Testis (tissue), 5 donors: Measurements from ENCODE around the gene DNASE1L1. TPM values are rescaled to one million over a fixed set of nuclear protein-coding genes. Genes with fewer than 3 reads are reported as not detected.

ENCODE experiments used
- DNase-seq: peaks from one replicate; pipeline ENCODE4 v3.0.0-alpha.2; 2019
- H3K27ac ChIP-seq, 2 donors: fragments of 200-600 bp; sonication (generic); one replicate each; pipeline ENCODE4 v1.5.1; 2019
- H3K27me3 ChIP-seq: fragments of 200-600 bp; sonication (generic); one replicate; pipeline ENCODE4 v1.5.1; 2019
- H3K36me3 ChIP-seq: fragments of 200-600 bp; sonication (generic); one replicate; pipeline ENCODE4 v1.5.1; 2017; ENCODE audit warnings: low read depth; ENCODE audit errors: missing control alignments
- H3K4me1 ChIP-seq: fragments of 200-600 bp; sonication (generic); one replicate; pipeline ENCODE4 v1.5.1; 2019
- H3K4me3 ChIP-seq, 2 donors: fragments of 200-600 bp; sonication (generic); one replicate each; pipeline ENCODE4 v1.5.1; 2017 to 2019
- H3K9me3 ChIP-seq: fragments of 200-600 bp; sonication (generic); one replicate; pipeline ENCODE4 v1.5.1; 2017
- CTCF ChIP-seq, 3 experiments: fragments of 450-650 bp in 2 of 3; fragments of 200-600 bp in 1 of 3; sonication (generic) in 1 of 3; IDR thresholded peaks; one replicate each; pipeline ENCODE4 v1.5.1; 2016 to 2019; ENCODE audit warnings: antibody characterized with exemption in 3 of 3, mild to moderate bottlenecking in 2 of 3, moderate library complexity in 1 of 3
- POLR2A ChIP-seq: fragments of 450-650 bp; IDR thresholded peaks from one replicate; pipeline ENCODE4 v1.6.1; 2017; ENCODE audit warnings: antibody characterized with exemption, mild to moderate bottlenecking, moderate library complexity
- WGBS, 2 donors: methylation state at CpG; one replicate each; pipeline ENCODE4 v1.1.5; 2018; 5-methylcytosine and 5-hydroxymethylcytosine counted together
- intact Hi-C: fragments of 100-400 bp; cut with DNase I; formaldehyde crosslinking; loops from one replicate; pipeline ENCODE4 v1.15.1; 2023; ENCODE audit warnings: low total_unique reads
- long read RNA-seq, 2 donors: transcript quantifications; one replicate each; lab custom pipeline, GENCODE V29; 2026
- polyA plus RNA-seq: library from polyadenylated mRNA; stranded (reverse); fragments of 350-450 nt; fragmentation: Illumina TruSeq; extraction: RNeasy Lipid Tissue Mini Kit (QIAGEN cat#74804); gene quantifications from one replicate; pipeline ENCODE4 v1.2.3, GENCODE V29; 2014; ENCODE audit warnings: low read depth, low replicate concordance; ENCODE audit not compliant: insufficient read depth
- total RNA-seq, 2 donors: library from RNA; depleted of rRNA; stranded (reverse); fragments of >200 nt; gene quantifications; one replicate each; pipeline ENCODE4 v1.2.3, GENCODE V29; 2016

DNASE1L1 gene
- total RNA-seq (10 to 100 TPM; 36.5 to 42.2 TPM), polyA plus RNA-seq (18.5 TPM)
- long read RNA-seq, donor 1, partial matches to known transcripts, result 0 of 3 reads
- long read RNA-seq, donor 1, other reads (novel, unspliced or antisense), result 0 of 3 reads
- long read RNA-seq, donor 2, partial matches to known transcripts, result 0 of 2 reads
- long read RNA-seq, donor 2, other reads (novel, unspliced or antisense), result 0 of 2 reads

GRCh38 chrX:154409222-154409871, at the start of gene DNASE1L1:
Gene DNASE1L1 (minus strand): TSS chrX:154409254. CDS start chrX:154405568, 3,686 bp downstream.
- Histone ChIP-seq H3K36me3 (no peaks in the 10 kb centered on the region), H3K27me3 (no peaks in the 10 kb centered on the region), H3K27ac (no peak within 1 kb of the TSS), H3K4me1 (no peaks in the 10 kb centered on the region), H3K4me3 (no peak within 1 kb of the TSS), H3K9me3 (no peaks in the 10 kb centered on the region)
- intact Hi-C loops, result no loop called here
- peak; percentile 33 for DNase-seq
- TF ChIP-seq CTCF (IDR thresholded peaks at IDR 0.05) (no peak), POLR2A (no peak)
- WGBS, 2 donors, result 79 to 100% methylated on average over 1 to 22 of the region's 26 CpGs

- 1% methylated on average over 20 of the region's 88 CpGs; no CpG with 5 or more reads in 1 of the 2 donors for WGBS, 2 donors
- DNase-seq, result peak; percentile 29
- Histone ChIP-seq H3K27me3 (no peaks in the 10 kb centered on the region), H3K4me3 (peak within 1 kb of the TSS; percentile 55 to 66), H3K4me1 (no peaks in the 10 kb centered on the region), H3K9me3 (no peaks in the 10 kb centered on the region), H3K36me3 (no peaks in the 10 kb centered on the region), H3K27ac (peak within 1 kb of the TSS in 1 of 2 donors; percentile 56)
- no peak for TF ChIP-seq POLR2A
- TF ChIP-seq CTCF (IDR thresholded peaks at IDR 0.05), result no peak
- intact Hi-C loops, result no loop called here
These were observed 49.3 kb upstream of the DNASE1L1 start, which contains the start of gene PLXNA3 for GRCh38 chrX:154458116-154458953. Gene PLXNA3 (plus strand): TSS chrX:154458281. CDS start chrX:154460184, 1,903 bp downstream.

GRCh38 chrX:154457491-154458115, 48.5 kb upstream of the DNASE1L1 start:
- 8 to 9% methylated on average over 12 to 33 of the region's 65 CpGs for WGBS, 2 donors
- Histone ChIP-seq H3K36me3 (no peaks in the 10 kb centered on the region), H3K27me3 (no peaks in the 10 kb centered on the region), H3K4me3 (peak overlapping the region; percentile 44 to 55), H3K27ac (peak overlapping the region in 1 of 2 donors; percentile 56), H3K4me1 (no peaks in the 10 kb centered on the region), H3K9me3 (no peaks in the 10 kb centered on the region)
- TF ChIP-seq POLR2A (no peak), CTCF (IDR thresholded peaks at IDR 0.05) (no peak)
- intact Hi-C loops, result no loop called here
- DNase-seq, result peak; percentile 30

- no peak for TF ChIP-seq CTCF (IDR thresholded peaks at IDR 0.05)
- Histone ChIP-seq H3K27ac (no peak overlapping the region), H3K9me3 (no peaks in the 10 kb centered on the region), H3K27me3 (no peaks in the 10 kb centered on the region), H3K4me1 (no peaks in the 10 kb centered on the region), H3K4me3 (no peak overlapping the region), H3K36me3 (no peaks in the 10 kb centered on the region)
- intact Hi-C loops, result no loop called here
- 91 to 95% methylated on average over 7 to 9 of the region's 9 CpGs for WGBS, 2 donors
- DNase-seq, result no peak
These were observed 43.8 kb upstream of the DNASE1L1 start for GRCh38 chrX:154452823-154453222.
